Measurements from ENCODE around the gene ANKHD1.

Gene ANKHD1

GRCh38 chr5:140381351-140381750 is 20.3 kb upstream of the ANKHD1 start:
- H3K9me3 ChIP-seq (ENCODE audit: control extremely low read depth in 1 of 5, control insufficient read depth in 4 of 5, insufficient read depth in 2 of 5, low read depth in 1 of 5, low read length in 4 of 5): no peaks in the 10 kb centered on the region
- H3K4me1 ChIP-seq (ENCODE audit: control extremely low read depth in 1 of 4, control insufficient read depth in 4 of 4, insufficient read depth in 4 of 4, low read length in 3 of 4): no peaks in the 10 kb centered on the region
- no peak for DNase-seq
- H3K27me3 ChIP-seq (replicated peaks in 2 of 5; ENCODE audit: control insufficient read depth in 4 of 5, insufficient read depth in 5 of 5, low read length in 4 of 5): no peaks in the 10 kb centered on the region
- ChIA-PET POLR2A (no interaction called here), CTCF (interaction anchor here (3.1 kb wide), 1 partner anchor 8 kb away, joined by 15 read pairs; no protein-coding TSS in a partner anchor)
- no peak overlapping the region for H3K4me3 ChIP-seq (ENCODE audit: control insufficient read depth in 1 of 7, extremely low read depth in 1 of 7, insufficient read depth in 4 of 7, low read depth in 2 of 7, low read length in 6 of 7)
- no peak overlapping the region for H3K27ac ChIP-seq (ENCODE audit: insufficient read depth in 1 of 2, low read depth in 1 of 2, low read length in 2 of 2, poor library complexity in 1 of 2, severe bottlenecking in 2 of 2)
- no peaks in the 10 kb centered on the region for H3K36me3 ChIP-seq (ENCODE audit: control insufficient read depth in 4 of 4, insufficient read depth in 4 of 4, low read length in 3 of 4)
- no CpG with 5 or more reads among the region's 4 CpGs for WGBS (ENCODE audit: insufficient coverage)

GRCh38 chr5:140381972-140382371 is 19.7 kb upstream of the ANKHD1 start:
- ChIA-PET CTCF (interaction anchor here (0.6 to 3.1 kb wide), 2 partner anchors 9 to 14 kb away, joined by 4 to 15 read pairs; no protein-coding TSS in a partner anchor), POLR2A (no interaction called here)
- H3K4me1 ChIP-seq (ENCODE audit: control extremely low read depth in 1 of 4, control insufficient read depth in 4 of 4, insufficient read depth in 4 of 4, low read length in 3 of 4): no peaks in the 10 kb centered on the region
- no peaks in the 10 kb centered on the region for H3K36me3 ChIP-seq (ENCODE audit: control insufficient read depth in 4 of 4, insufficient read depth in 4 of 4, low read length in 3 of 4)
- H3K27me3 ChIP-seq (replicated peaks in 2 of 5; ENCODE audit: control insufficient read depth in 4 of 5, insufficient read depth in 5 of 5, low read length in 4 of 5): no peaks in the 10 kb centered on the region
- no peaks in the 10 kb centered on the region for H3K9me3 ChIP-seq (ENCODE audit: control extremely low read depth in 1 of 5, control insufficient read depth in 4 of 5, insufficient read depth in 2 of 5, low read depth in 1 of 5, low read length in 4 of 5)
- H3K4me3 ChIP-seq (ENCODE audit: control insufficient read depth in 1 of 7, extremely low read depth in 1 of 7, insufficient read depth in 4 of 7, low read depth in 2 of 7, low read length in 6 of 7): no peak overlapping the region
- H3K27ac ChIP-seq (ENCODE audit: insufficient read depth in 1 of 2, low read depth in 1 of 2, low read length in 2 of 2, poor library complexity in 1 of 2, severe bottlenecking in 2 of 2): no peak overlapping the region
- DNase-seq: no peak
- 100% methylated on average over 1 of the region's 1 CpG for WGBS (ENCODE audit: insufficient coverage)

- ChIA-PET POLR2A (no interaction called here), CTCF (interaction anchor here (0.6 to 3.1 kb wide), 2 partner anchors 10 to 13 kb away, joined by 4 to 15 read pairs; no protein-coding TSS in a partner anchor)
- no peaks in the 10 kb centered on the region for H3K27me3 ChIP-seq (replicated peaks in 2 of 5; ENCODE audit: control insufficient read depth in 4 of 5, insufficient read depth in 5 of 5, low read length in 4 of 5)
- H3K27ac ChIP-seq (ENCODE audit: insufficient read depth in 1 of 2, low read depth in 1 of 2, low read length in 2 of 2, poor library complexity in 1 of 2, severe bottlenecking in 2 of 2): no peak overlapping the region
- no peaks in the 10 kb centered on the region for H3K36me3 ChIP-seq (ENCODE audit: control insufficient read depth in 4 of 4, insufficient read depth in 4 of 4, low read length in 3 of 4)
- H3K9me3 ChIP-seq (ENCODE audit: control extremely low read depth in 1 of 5, control insufficient read depth in 4 of 5, insufficient read depth in 2 of 5, low read depth in 1 of 5, low read length in 4 of 5): no peaks in the 10 kb centered on the region
- H3K4me1 ChIP-seq (ENCODE audit: control extremely low read depth in 1 of 4, control insufficient read depth in 4 of 4, insufficient read depth in 4 of 4, low read length in 3 of 4): no peaks in the 10 kb centered on the region
- DNase-seq: no peak
- H3K4me3 ChIP-seq (ENCODE audit: control insufficient read depth in 1 of 7, extremely low read depth in 1 of 7, insufficient read depth in 4 of 7, low read depth in 2 of 7, low read length in 6 of 7): no peak overlapping the region
Measured at GRCh38 chr5:140382866-140383265, 18.8 kb upstream of the ANKHD1 start.

- Histone ChIP-seq H3K27me3 (replicated peaks in 2 of 5; ENCODE audit: control insufficient read depth in 4 of 5, insufficient read depth in 5 of 5, low read length in 4 of 5) (no peaks in the 10 kb centered on the region), H3K4me1 (ENCODE audit: control extremely low read depth in 1 of 4, control insufficient read depth in 4 of 4, insufficient read depth in 4 of 4, low read length in 3 of 4) (no peaks in the 10 kb centered on the region), H3K36me3 (ENCODE audit: control insufficient read depth in 4 of 4, insufficient read depth in 4 of 4, low read length in 3 of 4) (no peaks in the 10 kb centered on the region), H3K9me3 (ENCODE audit: control extremely low read depth in 1 of 5, control insufficient read depth in 4 of 5, insufficient read depth in 2 of 5, low read depth in 1 of 5, low read length in 4 of 5) (no peaks in the 10 kb centered on the region), H3K4me3 (ENCODE audit: control insufficient read depth in 1 of 7, extremely low read depth in 1 of 7, insufficient read depth in 4 of 7, low read depth in 2 of 7, low read length in 6 of 7) (no peak overlapping the region), H3K27ac (ENCODE audit: insufficient read depth in 1 of 2, low read depth in 1 of 2, low read length in 2 of 2, poor library complexity in 1 of 2, severe bottlenecking in 2 of 2) (no peak overlapping the region)
- DNase-seq: no peak
- ChIA-PET CTCF (interaction anchor here (3.1 kb wide), 1 partner anchor 10 kb away, joined by 15 read pairs; no protein-coding TSS in a partner anchor), POLR2A (interaction anchor here (0.6 to 0.7 kb wide), 2 partner anchors 59 to 797 kb away, joined by 3 to 5 read pairs; no protein-coding TSS in a partner anchor)
- 100% methylated on average over 1 of the region's 2 CpGs for WGBS (ENCODE audit: insufficient coverage)
Measured at GRCh38 chr5:140383300-140383699, 18.3 kb upstream of the ANKHD1 start.

GRCh38 chr5:140388052-140388451 is 13.6 kb upstream of the ANKHD1 start:
- no peaks in the 10 kb centered on the region for H3K4me1 ChIP-seq (ENCODE audit: control extremely low read depth in 1 of 4, control insufficient read depth in 4 of 4, insufficient read depth in 4 of 4, low read length in 3 of 4)
- WGBS (ENCODE audit: insufficient coverage): no CpG with 5 or more reads among the region's 2 CpGs
- POLR2A ChIA-PET: no interaction called here

GRCh38 chr5:140391312-140391711 is 10.3 kb upstream of the ANKHD1 start:
- DNase-seq: no peak
- ChIA-PET CTCF (interaction anchor here (1.4 to 1.5 kb wide), 2 partner anchors 19 to 28 kb away, joined by 3 to 5 read pairs; no protein-coding TSS in a partner anchor), POLR2A (no interaction called here)
- WGBS (ENCODE audit: insufficient coverage): 100% methylated on average over 1 of the region's 1 CpG
- Histone ChIP-seq H3K36me3 (ENCODE audit: control insufficient read depth in 4 of 4, insufficient read depth in 4 of 4, low read length in 3 of 4) (no peaks in the 10 kb centered on the region), H3K9me3 (ENCODE audit: control extremely low read depth in 1 of 5, control insufficient read depth in 4 of 5, insufficient read depth in 2 of 5, low read depth in 1 of 5, low read length in 4 of 5) (no peaks in the 10 kb centered on the region), H3K27me3 (replicated peaks in 2 of 5; ENCODE audit: control insufficient read depth in 4 of 5, insufficient read depth in 5 of 5, low read length in 4 of 5) (no peaks in the 10 kb centered on the region), H3K4me3 (ENCODE audit: control insufficient read depth in 1 of 7, extremely low read depth in 1 of 7, insufficient read depth in 4 of 7, low read depth in 2 of 7, low read length in 6 of 7) (no peak overlapping the region), H3K27ac (ENCODE audit: insufficient read depth in 1 of 2, low read depth in 1 of 2, low read length in 2 of 2, poor library complexity in 1 of 2, severe bottlenecking in 2 of 2) (no peak overlapping the region), H3K4me1 (ENCODE audit: control extremely low read depth in 1 of 4, control insufficient read depth in 4 of 4, insufficient read depth in 4 of 4, low read length in 3 of 4) (peaks cover 0 to 5% (median 0%) of the 10 kb centered on the region in 4 experiments)

More at GRCh38 chr5:140388052-140388451, 13.6 kb upstream of the ANKHD1 start:
- Histone ChIP-seq H3K36me3 (ENCODE audit: control insufficient read depth in 4 of 4, insufficient read depth in 4 of 4, low read length in 3 of 4) (no peaks in the 10 kb centered on the region), H3K27me3 (replicated peaks in 2 of 5; ENCODE audit: control insufficient read depth in 4 of 5, insufficient read depth in 5 of 5, low read length in 4 of 5) (no peaks in the 10 kb centered on the region), H3K9me3 (ENCODE audit: control extremely low read depth in 1 of 5, control insufficient read depth in 4 of 5, insufficient read depth in 2 of 5, low read depth in 1 of 5, low read length in 4 of 5) (no peaks in the 10 kb centered on the region), H3K4me3 (ENCODE audit: control insufficient read depth in 1 of 7, extremely low read depth in 1 of 7, insufficient read depth in 4 of 7, low read depth in 2 of 7, low read length in 6 of 7) (no peak overlapping the region), H3K27ac (ENCODE audit: insufficient read depth in 1 of 2, low read depth in 1 of 2, low read length in 2 of 2, poor library complexity in 1 of 2, severe bottlenecking in 2 of 2) (no peak overlapping the region)
- DNase-seq: no peak
- CTCF ChIA-PET: interaction anchor here (0.7 to 1.3 kb wide), 3 partner anchors 16 to 43 kb away, joined by 3 to 5 read pairs (median 4); no protein-coding TSS in a partner anchor

- POLR2A ChIA-PET: no interaction called here
- Histone ChIP-seq H3K27ac (ENCODE audit: insufficient read depth in 1 of 2, low read depth in 1 of 2, low read length in 2 of 2, poor library complexity in 1 of 2, severe bottlenecking in 2 of 2) (no peak overlapping the region), H3K36me3 (ENCODE audit: control insufficient read depth in 4 of 4, insufficient read depth in 4 of 4, low read length in 3 of 4) (no peaks in the 10 kb centered on the region), H3K4me3 (ENCODE audit: control insufficient read depth in 1 of 7, extremely low read depth in 1 of 7, insufficient read depth in 4 of 7, low read depth in 2 of 7, low read length in 6 of 7) (no peak overlapping the region), H3K4me1 (ENCODE audit: control extremely low read depth in 1 of 4, control insufficient read depth in 4 of 4, insufficient read depth in 4 of 4, low read length in 3 of 4) (peaks cover 0 to 5% (median 0%) of the 10 kb centered on the region in 4 experiments), H3K27me3 (replicated peaks in 2 of 5; ENCODE audit: control insufficient read depth in 4 of 5, insufficient read depth in 5 of 5, low read length in 4 of 5) (no peaks in the 10 kb centered on the region), H3K9me3 (ENCODE audit: control extremely low read depth in 1 of 5, control insufficient read depth in 4 of 5, insufficient read depth in 2 of 5, low read depth in 1 of 5, low read length in 4 of 5) (no peaks in the 10 kb centered on the region)
- DNase-seq: no peak
- WGBS (ENCODE audit: insufficient coverage): no CpG with 5 or more reads among the region's 1 CpG
- CTCF ChIA-PET: interaction anchor here (1.4 to 1.5 kb wide), 2 partner anchors 19 to 29 kb away, joined by 3 to 5 read pairs; no protein-coding TSS in a partner anchor
Measured at GRCh38 chr5:140391732-140392131, 9.9 kb upstream of the ANKHD1 start.
